ENCODE results near the gene GNG8. TPM values are rescaled to one million over a fixed set of nuclear protein-coding genes. Genes with fewer than 3 reads are reported as not detected.

Gene GNG8
- total RNA-seq, 6 experiments from 2014 or later = not detected

DNA sequence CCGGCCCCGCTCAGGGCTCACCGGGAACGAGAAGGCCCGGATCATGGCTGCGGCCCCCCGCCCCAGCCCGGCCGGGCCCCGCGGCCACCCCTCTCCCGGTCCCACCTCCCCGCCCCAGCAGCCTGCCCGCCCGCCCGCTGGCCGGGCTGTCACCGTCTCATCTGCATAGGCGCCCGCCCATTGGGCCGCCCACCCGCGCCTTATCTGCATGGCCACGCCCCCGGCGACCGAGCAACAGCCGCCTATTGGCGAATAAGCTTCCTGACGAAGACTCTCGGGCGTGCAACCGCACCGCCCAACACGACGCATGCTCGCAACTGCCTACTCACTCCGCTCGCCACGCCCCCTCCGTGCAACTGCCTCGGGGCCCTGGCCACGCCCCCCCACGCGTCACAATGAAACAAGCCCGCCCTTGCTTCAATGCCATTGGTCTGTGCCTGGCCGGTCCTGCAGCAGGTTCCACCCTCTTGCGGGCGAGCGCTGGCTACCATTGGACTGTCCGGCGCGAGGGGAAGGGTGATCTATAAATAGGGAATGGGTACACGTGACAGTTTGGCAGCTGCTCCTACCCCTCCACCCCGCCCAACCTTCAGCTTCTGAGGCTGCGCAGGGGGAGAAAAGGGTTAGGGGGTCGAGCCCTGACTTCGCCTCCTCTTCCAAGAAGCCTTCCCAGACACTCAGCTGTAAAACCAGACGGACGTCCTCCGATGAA is 25.2 kb upstream of the GNG8 start, which contains the start of gene DACT3:
TSS of gene DACT3 (minus strand) at position 163 of the 712 bp plus-strand sequence. CDS start at position 45, 118 bp downstream.
- no peaks in the 10 kb centered on the region for H3K36me3 ChIP-seq
- ATAC-seq = peak; percentile 93 to 96 (median 96)
- 0% methylated on average over 15 of the region's 61 CpGs for WGBS (ENCODE audit: insufficient coverage, low coverage, low lambda C conversion rate, missing lambda C conversion rate)

DNA sequence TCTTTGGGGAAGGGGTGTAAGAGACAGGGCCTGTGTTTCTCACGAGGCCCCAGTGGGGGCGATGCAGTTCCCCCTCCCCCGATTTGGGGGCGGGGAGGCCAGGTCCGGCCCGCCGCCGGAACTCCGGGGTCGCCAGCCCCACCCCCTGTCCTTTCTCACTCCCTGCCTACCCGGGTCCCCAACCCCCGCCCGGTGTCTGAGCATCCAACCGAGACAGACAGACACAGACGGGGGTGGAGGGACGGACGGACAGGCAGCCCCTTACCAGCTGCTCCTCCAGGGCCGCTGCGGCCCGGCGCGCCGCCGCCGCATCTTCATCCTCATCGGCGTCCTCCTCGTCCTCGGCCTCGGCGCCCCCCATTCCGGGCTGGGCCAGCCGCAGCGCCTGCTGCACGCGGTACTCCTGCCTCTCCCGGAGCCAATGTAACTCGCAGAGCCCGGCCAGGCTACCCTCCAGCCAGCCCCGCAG is 24.6 kb upstream of the GNG8 start:
- Histone ChIP-seq H3K9me3 (no peaks in the 10 kb centered on the region), H3K27ac (peak overlapping the region in 2 of 3 donors; percentile 39 to 57), H3K4me3 (peak overlapping the region; percentile 44 to 61 (median 51)), H3K36me3 (no peaks in the 10 kb centered on the region), H3K27me3 (no peaks in the 10 kb centered on the region), H3K4me1 (peaks cover 0 to 10% (median 0%) of the 10 kb centered on the region in 4 donors)
- ATAC-seq = no peak
- WGBS (ENCODE audit: insufficient coverage, low coverage, low lambda C conversion rate, missing lambda C conversion rate) = 0% methylated on average over 3 of the region's 40 CpGs
- DNase-seq = peak in 1 of 3 donors; percentile 59
- TF ChIP-seq CTCF (IDR thresholded peaks at IDR 0.05) = no peak
- TF ChIP-seq POLR2A (IDR thresholded peaks at IDR 0.05) = no peak
- intact Hi-C loops (cut with DNase I) = loop anchor here in 1 of 2 donors (5.0 kb wide), 1 partner anchor 48 kb away; no protein-coding TSS in a partner anchor

More for the DNA sequence above, 25.2 kb upstream of the GNG8 start, which contains the start of gene DACT3:
- H3K9me3 ChIP-seq = no peaks in the 10 kb centered on the region
- peak in 1 of 4 donors; percentile 18 for TF ChIP-seq CTCF (IDR thresholded peaks at IDR 0.05)
- no peak for TF ChIP-seq POLR2A (IDR thresholded peaks at IDR 0.05)
- intact Hi-C loops (cut with DNase I) = loop anchor here in 1 of 2 donors (5.0 kb wide), 1 partner anchor 49 kb away; no protein-coding TSS in a partner anchor
- peak within 1 kb of the TSS; percentile 44 to 61 (median 51) for H3K4me3 ChIP-seq
- H3K27ac ChIP-seq = peak within 1 kb of the TSS in 2 of 3 donors; percentile 39 to 57
- no peaks in the 10 kb centered on the region for H3K27me3 ChIP-seq
- peaks cover 0 to 10% (median 0%) of the 10 kb centered on the region in 4 donors for H3K4me1 ChIP-seq
- DNase-seq = peak; percentile 100

- Histone ChIP-seq H3K9me3 (no peaks in the 10 kb centered on the region), H3K27me3 (no peaks in the 10 kb centered on the region), H3K36me3 (no peaks in the 10 kb centered on the region), H3K4me1 (peaks cover 0 to 10% (median 0%) of the 10 kb centered on the region in 4 donors), H3K4me3 (peak overlapping the region; percentile 44 to 61 (median 51)), H3K27ac (peak overlapping the region in 1 of 3 donors; percentile 57)
- DNase-seq = no peak
- TF ChIP-seq CTCF (IDR thresholded peaks at IDR 0.05) = no peak
- no peak for TF ChIP-seq POLR2A (IDR thresholded peaks at IDR 0.05)
- ATAC-seq = no peak
- intact Hi-C loops (cut with DNase I) = loop anchor here in 1 of 2 donors (5.0 kb wide), 1 partner anchor 48 kb away; no protein-coding TSS in a partner anchor
- WGBS (ENCODE audit: insufficient coverage, low coverage, low lambda C conversion rate, missing lambda C conversion rate) = 2% methylated on average over 8 of the region's 14 CpGs
Measured at GRCh38 chr19:46660008-46660517, 24.1 kb upstream of the GNG8 start.

- peak overlapping the region; percentile 44 to 61 (median 51) for H3K4me3 ChIP-seq
- peaks cover 0 to 10% (median 0%) of the 10 kb centered on the region in 4 donors for H3K4me1 ChIP-seq
- no peaks in the 10 kb centered on the region for H3K36me3 ChIP-seq
- H3K27ac ChIP-seq = peak overlapping the region in 1 of 3 donors; percentile 57
- intact Hi-C loops (cut with DNase I) = loop anchor here in 1 of 2 donors (5.0 kb wide), 1 partner anchor 47 kb away; no protein-coding TSS in a partner anchor
- ATAC-seq (no peak), DNase-seq (peak in 2 of 3 donors; percentile 36 to 60)
- 6% methylated on average over 22 of the region's 28 CpGs for WGBS (ENCODE audit: insufficient coverage, low coverage, low lambda C conversion rate, missing lambda C conversion rate)
- no peaks in the 10 kb centered on the region for H3K27me3 ChIP-seq
- no peak for TF ChIP-seq CTCF (IDR thresholded peaks at IDR 0.05)
- TF ChIP-seq POLR2A (IDR thresholded peaks at IDR 0.05) = no peak
- no peaks in the 10 kb centered on the region for H3K9me3 ChIP-seq
Measured at GRCh38 chr19:46659151-46660007, 23.4 kb upstream of the GNG8 start.
